ENCODE data around the gene PCNX2.
"Not testable (repeated sequence)": the region's sequence is repeated elsewhere in the genome, so short reads cannot be mapped to it uniquely, and the experiment has no call there.

The PCNX2 gene

GRCh38 chr1:233088613-233089012 lies 206.9 kb downstream of the PCNX2 start:
- H3K4me2 ChIP-seq (ENCODE audit: low read length), result no peak overlapping the region
- no peak overlapping the region for H3K9ac ChIP-seq (ENCODE audit: low read depth, low read length)
- H3K4me1 ChIP-seq (ENCODE audit: control insufficient read depth, insufficient read depth, low read length), result no peaks in the 10 kb centered on the region
- H3K4me3 ChIP-seq (ENCODE audit: low read length), result no peak overlapping the region
- H3K27me3 ChIP-seq (ENCODE audit: control insufficient read depth, insufficient read depth, low read length), result no peaks in the 10 kb centered on the region
- H3K9me3 ChIP-seq (replicated peaks; ENCODE audit: low read length), result no peaks in the 10 kb centered on the region
- no peaks in the 10 kb centered on the region for H3K36me3 ChIP-seq (ENCODE audit: insufficient read depth, low read length)

GRCh38 chr1:233086961-233087881 lies 208.3 kb downstream of the PCNX2 start:
- Histone ChIP-seq H3K9me3 (replicated peaks; ENCODE audit: low read length) (no peaks in the 10 kb centered on the region), H3K36me3 (ENCODE audit: insufficient read depth, low read length) (no peaks in the 10 kb centered on the region), H3K4me3 (ENCODE audit: low read length) (no peak overlapping the region), H3K4me1 (ENCODE audit: control insufficient read depth, insufficient read depth, low read length) (no peaks in the 10 kb centered on the region), H3K9ac (ENCODE audit: low read depth, low read length) (no peak overlapping the region), H3K27me3 (ENCODE audit: control insufficient read depth, insufficient read depth, low read length) (no peaks in the 10 kb centered on the region), H3K4me2 (ENCODE audit: low read length) (no peak overlapping the region)

GRCh38 chr1:233085566-233085965 lies 210.0 kb downstream of the PCNX2 start:
- H3K9ac ChIP-seq (ENCODE audit: low read depth, low read length), result no peak overlapping the region
- no peak overlapping the region for H3K4me2 ChIP-seq (ENCODE audit: low read length)
- no peaks in the 10 kb centered on the region for H3K36me3 ChIP-seq (ENCODE audit: insufficient read depth, low read length)
- no peak overlapping the region for H3K4me3 ChIP-seq (ENCODE audit: low read length)
- no peaks in the 10 kb centered on the region for H3K27me3 ChIP-seq (ENCODE audit: control insufficient read depth, insufficient read depth, low read length)
- no peaks in the 10 kb centered on the region for H3K4me1 ChIP-seq (ENCODE audit: control insufficient read depth, insufficient read depth, low read length)
- H3K9me3 ChIP-seq (replicated peaks; ENCODE audit: low read length), result no peaks in the 10 kb centered on the region

- H3K36me3 ChIP-seq (ENCODE audit: insufficient read depth, low read length), result no peaks in the 10 kb centered on the region
- H3K4me3 ChIP-seq (ENCODE audit: low read length), result no peak overlapping the region
Measured at GRCh38 chr1:233082778-233083550, 212.6 kb downstream of the PCNX2 start.

GRCh38 chr1:233081735-233082134 lies 213.8 kb downstream of the PCNX2 start:
- Histone ChIP-seq H3K4me2 (ENCODE audit: low read length) (no peak overlapping the region), H3K4me1 (ENCODE audit: control insufficient read depth, insufficient read depth, low read length) (no peaks in the 10 kb centered on the region), H3K36me3 (ENCODE audit: insufficient read depth, low read length) (no peaks in the 10 kb centered on the region), H3K9ac (ENCODE audit: low read depth, low read length) (no peak overlapping the region), H3K4me3 (ENCODE audit: low read length) (no peak overlapping the region), H3K27me3 (ENCODE audit: control insufficient read depth, insufficient read depth, low read length) (no peaks in the 10 kb centered on the region), H3K9me3 (replicated peaks; ENCODE audit: low read length) (no peaks in the 10 kb centered on the region)

More at GRCh38 chr1:233082778-233083550, 212.6 kb downstream of the PCNX2 start:
- no peak overlapping the region for H3K4me2 ChIP-seq (ENCODE audit: low read length)
- no peaks in the 10 kb centered on the region for H3K27me3 ChIP-seq (ENCODE audit: control insufficient read depth, insufficient read depth, low read length)
- no peak overlapping the region for H3K9ac ChIP-seq (ENCODE audit: low read depth, low read length)
- no peaks in the 10 kb centered on the region for H3K4me1 ChIP-seq (ENCODE audit: control insufficient read depth, insufficient read depth, low read length)
- H3K9me3 ChIP-seq (replicated peaks; ENCODE audit: low read length), result no peaks in the 10 kb centered on the region

GRCh38 chr1:233080827-233081226 lies 214.7 kb downstream of the PCNX2 start:
- not testable (repeated sequence) for H3K4me2 ChIP-seq (ENCODE audit: low read length); H3K27me3 ChIP-seq (ENCODE audit: control insufficient read depth, insufficient read depth, low read length); H3K36me3 ChIP-seq (ENCODE audit: insufficient read depth, low read length); H3K9ac ChIP-seq (ENCODE audit: low read depth, low read length); H3K9me3 ChIP-seq (replicated peaks; ENCODE audit: low read length); H3K4me1 ChIP-seq (ENCODE audit: control insufficient read depth, insufficient read depth, low read length); H3K4me3 ChIP-seq (ENCODE audit: low read length)

- Histone ChIP-seq H3K9me3 (replicated peaks; ENCODE audit: low read length) (no peaks in the 10 kb centered on the region), H3K36me3 (ENCODE audit: insufficient read depth, low read length) (no peaks in the 10 kb centered on the region), H3K9ac (ENCODE audit: low read depth, low read length) (no peak overlapping the region), H3K4me1 (ENCODE audit: control insufficient read depth, insufficient read depth, low read length) (peaks cover 3% of the 10 kb centered on the region), H3K4me3 (ENCODE audit: low read length) (no peak overlapping the region), H3K4me2 (ENCODE audit: low read length) (no peak overlapping the region), H3K27me3 (ENCODE audit: control insufficient read depth, insufficient read depth, low read length) (no peaks in the 10 kb centered on the region)
Measured at GRCh38 chr1:233080286-233080685, 215.2 kb downstream of the PCNX2 start.

GRCh38 chr1:233079574-233079973 lies 216.0 kb downstream of the PCNX2 start:
- Histone ChIP-seq H3K36me3 (ENCODE audit: insufficient read depth, low read length) (no peaks in the 10 kb centered on the region), H3K27me3 (ENCODE audit: control insufficient read depth, insufficient read depth, low read length) (no peaks in the 10 kb centered on the region), H3K9ac (ENCODE audit: low read depth, low read length) (no peak overlapping the region), H3K4me2 (ENCODE audit: low read length) (no peak overlapping the region), H3K4me1 (ENCODE audit: control insufficient read depth, insufficient read depth, low read length) (peaks cover 8% of the 10 kb centered on the region), H3K4me3 (ENCODE audit: low read length) (no peak overlapping the region), H3K9me3 (replicated peaks; ENCODE audit: low read length) (no peaks in the 10 kb centered on the region)

- Histone ChIP-seq H3K4me3 (ENCODE audit: low read length) (no peak overlapping the region), H3K36me3 (ENCODE audit: insufficient read depth, low read length) (no peaks in the 10 kb centered on the region), H3K4me1 (ENCODE audit: control insufficient read depth, insufficient read depth, low read length) (peaks cover 8% of the 10 kb centered on the region), H3K4me2 (ENCODE audit: low read length) (no peak overlapping the region), H3K9me3 (replicated peaks; ENCODE audit: low read length) (no peaks in the 10 kb centered on the region), H3K9ac (ENCODE audit: low read depth, low read length) (no peak overlapping the region), H3K27me3 (ENCODE audit: control insufficient read depth, insufficient read depth, low read length) (no peaks in the 10 kb centered on the region)
Measured at GRCh38 chr1:233078396-233078795, 217.1 kb downstream of the PCNX2 start.

- H3K9me3 ChIP-seq (replicated peaks; ENCODE audit: low read length), result no peaks in the 10 kb centered on the region
- H3K4me1 ChIP-seq (ENCODE audit: control insufficient read depth, insufficient read depth, low read length), result peaks cover 8% of the 10 kb centered on the region
- H3K9ac ChIP-seq (ENCODE audit: low read depth, low read length), result no peak overlapping the region
- H3K4me3 ChIP-seq (ENCODE audit: low read length), result no peak overlapping the region
- H3K27me3 ChIP-seq (ENCODE audit: control insufficient read depth, insufficient read depth, low read length), result no peaks in the 10 kb centered on the region
- no peaks in the 10 kb centered on the region for H3K36me3 ChIP-seq (ENCODE audit: insufficient read depth, low read length)
- no peak overlapping the region for H3K4me2 ChIP-seq (ENCODE audit: low read length)
Measured at GRCh38 chr1:233075915-233076295, 219.6 kb downstream of the PCNX2 start.

- no peaks in the 10 kb centered on the region for H3K4me1 ChIP-seq (ENCODE audit: control insufficient read depth, insufficient read depth, low read length)
- H3K9ac ChIP-seq (ENCODE audit: low read depth, low read length), result no peak overlapping the region
- H3K9me3 ChIP-seq (replicated peaks; ENCODE audit: low read length), result no peaks in the 10 kb centered on the region
- H3K36me3 ChIP-seq (ENCODE audit: insufficient read depth, low read length), result no peaks in the 10 kb centered on the region
- no peak overlapping the region for H3K4me3 ChIP-seq (ENCODE audit: low read length)
- H3K4me2 ChIP-seq (ENCODE audit: low read length), result no peak overlapping the region
- H3K27me3 ChIP-seq (ENCODE audit: control insufficient read depth, insufficient read depth, low read length), result no peaks in the 10 kb centered on the region
Measured at GRCh38 chr1:233066087-233066486, 229.4 kb downstream of the PCNX2 start.

Measured in skeletal muscle satellite cell (primary cell).